ENCODE data around the gene NID1. TPM values are rescaled to one million over a fixed set of nuclear protein-coding genes. Genes with fewer than 3 reads are reported as not detected.

The NID1 gene
- total RNA-seq, 1 experiment from 2014 or later = 8.6 TPM

DNA sequence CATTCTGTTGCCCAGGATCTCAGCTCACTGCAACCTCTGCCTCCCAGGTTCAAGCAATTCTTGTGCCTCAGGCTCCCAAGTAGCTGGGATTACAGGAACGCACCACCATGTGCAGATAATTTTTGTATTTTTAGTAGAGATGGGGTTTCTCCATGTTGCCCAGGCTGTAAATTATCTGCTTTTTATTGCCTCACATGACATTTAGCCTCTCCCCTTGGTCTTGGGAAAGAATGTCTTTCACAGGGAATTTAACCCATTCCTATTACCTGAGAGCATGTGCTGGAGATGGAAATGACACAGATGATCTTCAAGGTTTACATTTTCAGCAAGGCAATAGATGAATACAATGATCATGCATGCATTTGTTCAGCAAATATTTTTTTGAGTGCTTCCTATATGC lies 75.8 kb downstream of the NID1 start:
- H3K4me1 Mint-ChIP-seq (ENCODE audit: low read depth, unreplicated experiment) = no peaks in the 10 kb centered on the region
- CTCF ChIA-PET = no interaction called here

DNA sequence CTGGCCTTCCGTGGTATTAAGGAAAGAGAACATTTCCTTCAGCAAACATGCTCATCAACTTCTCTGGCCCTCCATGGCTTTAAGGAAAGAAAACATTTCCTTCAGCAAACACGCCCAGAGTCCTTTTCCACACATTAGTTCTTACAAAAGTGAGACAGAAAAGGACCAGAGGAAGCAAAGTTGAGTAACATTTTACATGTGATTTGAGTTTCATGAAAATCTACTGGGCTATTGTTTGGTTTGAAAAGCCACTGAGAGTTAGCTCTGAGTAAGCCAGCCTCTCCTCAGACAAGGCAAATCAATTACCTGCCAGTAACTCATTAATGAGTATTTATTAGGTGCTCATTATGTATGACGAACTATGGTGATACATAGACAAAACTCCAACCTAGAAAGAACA lies 78.0 kb downstream of the NID1 start:
- intact Hi-C loops (cut with micrococcal nuclease; ENCODE audit: unreplicated experiment) = no loop called here
- no TSS peak for BruUV-seq (replicated peaks)
- no peak for DNase-seq
- H3K36me3 Mint-ChIP-seq (ENCODE audit: insufficient read depth, unreplicated experiment) = no peaks in the 10 kb centered on the region
- H3K27me3 Mint-ChIP-seq (ENCODE audit: unreplicated experiment) = no peaks in the 10 kb centered on the region
- CTCF ChIA-PET = no interaction called here
- no peak overlapping the region for H3K27ac Mint-ChIP-seq (ENCODE audit: unreplicated experiment)
- TF ChIP-seq, protein P1, sequence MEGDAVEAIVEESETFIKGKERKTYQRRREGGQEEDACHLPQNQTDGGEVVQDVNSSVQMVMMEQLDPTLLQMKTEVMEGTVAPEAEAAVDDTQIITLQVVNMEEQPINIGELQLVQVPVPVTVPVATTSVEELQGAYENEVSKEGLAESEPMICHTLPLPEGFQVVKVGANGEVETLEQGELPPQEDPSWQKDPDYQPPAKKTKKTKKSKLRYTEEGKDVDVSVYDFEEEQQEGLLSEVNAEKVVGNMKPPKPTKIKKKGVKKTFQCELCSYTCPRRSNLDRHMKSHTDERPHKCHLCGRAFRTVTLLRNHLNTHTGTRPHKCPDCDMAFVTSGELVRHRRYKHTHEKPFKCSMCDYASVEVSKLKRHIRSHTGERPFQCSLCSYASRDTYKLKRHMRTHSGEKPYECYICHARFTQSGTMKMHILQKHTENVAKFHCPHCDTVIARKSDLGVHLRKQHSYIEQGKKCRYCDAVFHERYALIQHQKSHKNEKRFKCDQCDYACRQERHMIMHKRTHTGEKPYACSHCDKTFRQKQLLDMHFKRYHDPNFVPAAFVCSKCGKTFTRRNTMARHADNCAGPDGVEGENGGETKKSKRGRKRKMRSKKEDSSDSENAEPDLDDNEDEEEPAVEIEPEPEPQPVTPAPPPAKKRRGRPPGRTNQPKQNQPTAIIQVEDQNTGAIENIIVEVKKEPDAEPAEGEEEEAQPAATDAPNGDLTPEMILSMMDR (IDR thresholded peaks at IDR 0.05; ENCODE audit: unreplicated experiment) = no peak
- H3K4me3 Mint-ChIP-seq (ENCODE audit: low read depth, unreplicated experiment) = no peak overlapping the region
- no peaks in the 10 kb centered on the region for H3K9me3 Mint-ChIP-seq (ENCODE audit: low read depth, unreplicated experiment)
- no peaks in the 10 kb centered on the region for H3K4me1 Mint-ChIP-seq (ENCODE audit: low read depth, unreplicated experiment)

More for the DNA sequence above, 75.8 kb downstream of the NID1 start:
- Mint-ChIP-seq H3K36me3 (ENCODE audit: insufficient read depth, unreplicated experiment) (no peaks in the 10 kb centered on the region), H3K27me3 (ENCODE audit: unreplicated experiment) (no peaks in the 10 kb centered on the region), H3K4me3 (ENCODE audit: low read depth, unreplicated experiment) (no peak overlapping the region), H3K27ac (ENCODE audit: unreplicated experiment) (no peak overlapping the region), H3K9me3 (ENCODE audit: low read depth, unreplicated experiment) (no peaks in the 10 kb centered on the region)
- no peak for DNase-seq
- TF ChIP-seq, protein P1 (IDR thresholded peaks at IDR 0.05; ENCODE audit: unreplicated experiment) = no peak
- intact Hi-C loops (cut with micrococcal nuclease; ENCODE audit: unreplicated experiment) = no loop called here
- no TSS peak for BruUV-seq (replicated peaks)

DNA sequence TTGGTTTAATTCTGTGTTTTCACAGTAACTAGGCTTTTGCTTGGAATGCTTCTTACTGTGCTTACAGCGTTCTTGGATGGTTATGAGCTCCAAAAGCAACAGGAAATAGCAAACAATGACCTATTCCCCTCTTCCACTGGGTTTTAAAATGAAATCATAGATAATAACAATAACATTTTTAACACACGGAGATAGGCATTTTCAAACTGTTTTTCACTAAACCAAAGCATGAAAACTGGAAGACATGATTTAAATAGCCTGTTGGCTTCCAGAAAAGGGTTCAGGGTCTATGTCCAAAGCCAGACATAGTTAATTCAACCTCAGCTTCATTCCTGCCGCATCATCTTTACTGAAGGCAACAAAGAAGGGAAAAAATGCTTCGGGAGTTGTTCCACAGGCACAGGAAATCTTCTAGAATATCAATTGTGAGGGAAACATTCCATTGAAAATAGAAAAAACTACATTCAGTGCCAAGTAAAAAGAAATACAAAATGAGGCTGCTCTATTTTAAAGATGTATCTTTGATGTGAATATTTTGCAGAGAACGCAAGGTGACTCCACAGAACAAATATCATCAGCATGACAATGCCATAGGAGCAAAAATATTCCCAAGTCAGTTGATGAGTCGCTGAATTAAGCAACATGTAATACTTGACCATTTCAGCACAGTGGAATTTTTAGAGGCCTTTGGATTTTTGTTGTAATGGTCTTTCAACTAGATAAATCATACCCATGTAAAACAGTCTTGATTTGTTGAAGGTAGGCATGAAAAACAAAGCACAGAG lies 80.7 kb downstream of the NID1 start:
- CTCF ChIA-PET = interaction anchor here (0.7 kb wide), 2 partner anchors 25 to 193 kb away, joined by 4 to 5 read pairs; no protein-coding TSS in a partner anchor
- intact Hi-C loops (cut with micrococcal nuclease; ENCODE audit: unreplicated experiment) = no loop called here
- TF ChIP-seq, protein P1 (IDR thresholded peaks at IDR 0.05; ENCODE audit: unreplicated experiment) = no peak
- Mint-ChIP-seq H3K27me3 (ENCODE audit: unreplicated experiment) (no peaks in the 10 kb centered on the region), H3K4me3 (ENCODE audit: low read depth, unreplicated experiment) (no peak overlapping the region), H3K36me3 (ENCODE audit: insufficient read depth, unreplicated experiment) (peaks cover 5% of the 10 kb centered on the region), H3K4me1 (ENCODE audit: low read depth, unreplicated experiment) (no peaks in the 10 kb centered on the region), H3K9me3 (ENCODE audit: low read depth, unreplicated experiment) (no peaks in the 10 kb centered on the region), H3K27ac (ENCODE audit: unreplicated experiment) (no peak overlapping the region)
- no TSS peak for BruUV-seq (replicated peaks)
- no peak for DNase-seq

DNA sequence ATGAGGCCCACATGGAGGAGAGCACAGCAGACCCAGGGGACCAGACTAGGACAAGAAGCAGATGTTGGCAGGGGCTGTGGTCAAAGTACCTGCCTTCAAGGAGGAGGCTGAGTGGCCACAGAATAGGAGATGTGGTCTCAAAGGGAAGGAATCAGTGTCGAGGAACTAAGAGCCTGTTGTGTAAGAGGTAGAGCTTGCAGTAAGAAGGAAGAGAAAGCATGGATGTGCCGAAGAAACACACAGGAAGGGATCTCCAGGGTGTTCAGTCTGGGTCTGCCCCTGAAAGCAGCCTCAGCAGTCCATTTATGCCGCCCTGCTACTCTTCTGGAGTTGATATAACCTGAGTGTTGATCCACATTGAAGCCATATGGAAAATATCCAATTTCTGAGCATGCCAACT lies 83.9 kb downstream of the NID1 start:
- DNase-seq = no peak
- intact Hi-C loops (cut with micrococcal nuclease; ENCODE audit: unreplicated experiment) = no loop called here
- Mint-ChIP-seq H3K4me3 (ENCODE audit: low read depth, unreplicated experiment) (no peak overlapping the region), H3K27me3 (ENCODE audit: unreplicated experiment) (no peaks in the 10 kb centered on the region), H3K36me3 (ENCODE audit: insufficient read depth, unreplicated experiment) (peaks cover 5% of the 10 kb centered on the region), H3K4me1 (ENCODE audit: low read depth, unreplicated experiment) (no peaks in the 10 kb centered on the region), H3K9me3 (ENCODE audit: low read depth, unreplicated experiment) (no peaks in the 10 kb centered on the region), H3K27ac (ENCODE audit: unreplicated experiment) (no peak overlapping the region)
- CTCF ChIA-PET = no interaction called here
- BruUV-seq (replicated peaks) = no TSS peak
- TF ChIP-seq, protein P1 (IDR thresholded peaks at IDR 0.05; ENCODE audit: unreplicated experiment) = no peak

Measured in Calu3 (cell line).